Muscle layer of duodenum (tissue), 2 donors: ENCODE measurements around the gene GAS7.
"Not testable (repeated sequence)": the region's sequence is repeated elsewhere in the genome, so short reads cannot be mapped to it uniquely, and the experiment has no call there.

ENCODE experiments used
- H3K27ac ChIP-seq: one replicate; pipeline ENCODE4 v1.7.0; 2013; ENCODE audit warnings: mild to moderate bottlenecking, low read length
- H3K27me3 ChIP-seq: one replicate; pipeline ENCODE4 v1.7.0; 2013; ENCODE audit warnings: low read depth, mild to moderate bottlenecking, control low read depth, low read length
- H3K36me3 ChIP-seq, 2 donors: one replicate each; pipeline ENCODE4 v1.7.0; 2013; ENCODE audit warnings: low read length in 2 of 2, control low read depth in 1 of 2, mild to moderate bottlenecking in 1 of 2; ENCODE audit not compliant: insufficient read depth in 2 of 2, control insufficient read depth in 1 of 2
- H3K4me1 ChIP-seq, 2 donors: one replicate each; pipeline ENCODE4 v1.7.0; 2013; ENCODE audit warnings: low read length in 2 of 2, mild to moderate bottlenecking in 2 of 2, control low read depth in 1 of 2, moderate library complexity in 1 of 2; ENCODE audit not compliant: insufficient read depth in 2 of 2, control insufficient read depth in 1 of 2
- H3K4me3 ChIP-seq, 2 donors: one replicate each; pipeline ENCODE4 v1.7.0; 2013; ENCODE audit warnings: low read length in 2 of 2, low read depth in 1 of 2, mild to moderate bottlenecking in 1 of 2
- H3K9me3 ChIP-seq, 2 donors: one replicate each; pipeline ENCODE4 v1.7.0; 2013; ENCODE audit warnings: low read length in 2 of 2, control low read depth in 1 of 2, mild to moderate bottlenecking in 1 of 2; ENCODE audit not compliant: control insufficient read depth in 1 of 2
- donor health status: healthy.

Gene GAS7

DNA sequence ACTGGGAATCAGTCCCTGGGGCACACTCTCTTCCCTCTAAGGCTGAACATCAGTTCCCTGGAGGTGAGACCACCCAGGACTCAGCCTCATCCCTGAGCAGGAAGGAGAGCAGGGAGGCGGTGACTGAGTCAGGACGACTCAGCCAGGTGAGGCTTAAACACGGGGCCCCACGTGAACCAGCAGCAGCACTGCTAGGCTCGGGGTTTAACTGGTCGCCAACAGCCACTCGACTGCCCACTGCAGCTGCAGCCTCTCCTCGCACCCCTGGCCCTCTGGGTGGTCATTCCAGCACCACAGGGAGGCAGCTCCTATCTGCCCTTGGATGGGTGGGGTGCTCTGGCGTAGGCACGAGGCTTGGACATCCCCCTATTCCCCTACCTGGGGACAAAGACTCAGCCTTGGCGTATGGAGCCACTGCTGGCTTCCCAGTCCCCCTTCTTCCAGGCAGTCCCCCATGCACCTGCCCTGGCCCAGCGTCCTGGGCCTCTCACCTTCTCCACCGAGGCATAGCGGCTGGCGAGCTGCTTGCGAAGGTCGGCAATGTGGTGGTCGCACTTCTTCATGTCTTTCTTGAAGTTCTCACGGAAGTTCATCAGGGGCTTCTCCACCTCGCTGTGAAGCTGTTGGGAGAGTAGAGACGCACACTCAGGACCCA, 272.1 kb downstream of the GAS7 start:
- Histone ChIP-seq H3K27ac (no peak overlapping the region), H3K36me3 (peaks cover 0 to 14% of the 10 kb centered on the region in 2 donors), H3K9me3 (no peaks in the 10 kb centered on the region), H3K27me3 (no peaks in the 10 kb centered on the region), H3K4me1 (peaks cover 0 to 3% of the 10 kb centered on the region in 2 donors), H3K4me3 (no peak overlapping the region)

- Histone ChIP-seq H3K27me3 (no peaks in the 10 kb centered on the region), H3K4me3 (no peak overlapping the region), H3K36me3 (peaks cover 0 to 16% of the 10 kb centered on the region in 2 donors), H3K4me1 (no peaks in the 10 kb centered on the region), H3K27ac (no peak overlapping the region), H3K9me3 (no peaks in the 10 kb centered on the region)
Observed at GRCh38 chr17:9925457-9925856, 272.9 kb downstream of the GAS7 start.

- H3K4me1 ChIP-seq: no peaks in the 10 kb centered on the region
- no peak overlapping the region for H3K27ac ChIP-seq
- H3K4me3 ChIP-seq: no peak overlapping the region
- H3K27me3 ChIP-seq: no peaks in the 10 kb centered on the region
- H3K36me3 ChIP-seq: peaks cover 0 to 18% of the 10 kb centered on the region in 2 donors
- no peaks in the 10 kb centered on the region for H3K9me3 ChIP-seq
Observed at GRCh38 chr17:9924735-9925191, 273.6 kb downstream of the GAS7 start.

GRCh38 chr17:9922012-9922848, 276.2 kb downstream of the GAS7 start:
- H3K9me3 ChIP-seq: no peaks in the 10 kb centered on the region
- H3K27ac ChIP-seq: no peak overlapping the region
- peaks cover 15 to 36% of the 10 kb centered on the region in 2 donors for H3K36me3 ChIP-seq
- H3K4me1 ChIP-seq: no peaks in the 10 kb centered on the region
- H3K4me3 ChIP-seq: no peak overlapping the region
- H3K27me3 ChIP-seq: no peaks in the 10 kb centered on the region

DNA sequence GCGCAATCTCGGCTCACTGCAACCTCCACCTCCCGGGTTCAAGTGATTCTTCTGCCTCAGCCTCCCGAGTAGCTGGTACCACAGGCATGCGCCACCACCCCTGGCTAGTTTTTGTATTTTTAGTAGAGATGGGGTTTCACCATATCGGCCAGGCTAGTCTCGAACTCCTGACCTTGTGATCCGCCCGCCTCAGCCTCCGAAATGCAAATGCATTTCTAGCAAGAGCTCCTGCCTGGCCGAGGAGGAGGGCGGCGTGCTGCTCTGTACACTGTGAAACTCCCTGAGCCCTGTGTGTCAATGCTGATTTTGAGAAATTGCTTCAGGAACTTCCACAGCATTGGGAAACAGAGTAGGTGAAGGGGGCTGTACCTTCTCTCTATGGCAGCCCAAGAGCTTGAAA, 277.2 kb downstream of the GAS7 start:
- H3K27me3 ChIP-seq, H3K27ac ChIP-seq, H3K4me1 ChIP-seq, H3K4me3 ChIP-seq, H3K9me3 ChIP-seq: not testable (repeated sequence)
- H3K36me3 ChIP-seq: peaks cover 20 to 40% of the 10 kb centered on the region in 2 donors

GRCh38 chr17:9918804-9919352, 279.5 kb downstream of the GAS7 start:
- H3K4me3 ChIP-seq: no peak overlapping the region
- no peak overlapping the region for H3K27ac ChIP-seq
- H3K9me3 ChIP-seq: no peaks in the 10 kb centered on the region
- H3K4me1 ChIP-seq: no peaks in the 10 kb centered on the region
- peaks cover 26 to 53% of the 10 kb centered on the region in 2 donors for H3K36me3 ChIP-seq
- no peaks in the 10 kb centered on the region for H3K27me3 ChIP-seq

- H3K27ac ChIP-seq: no peak overlapping the region
- no peak overlapping the region for H3K4me3 ChIP-seq
- H3K4me1 ChIP-seq: no peaks in the 10 kb centered on the region
- peaks cover 26 to 53% of the 10 kb centered on the region in 2 donors for H3K36me3 ChIP-seq
- H3K27me3 ChIP-seq: no peaks in the 10 kb centered on the region
- H3K9me3 ChIP-seq: no peaks in the 10 kb centered on the region
Observed at GRCh38 chr17:9918352-9918751, 280.1 kb downstream of the GAS7 start.

GRCh38 chr17:9917801-9918200, 280.6 kb downstream of the GAS7 start:
- H3K36me3 ChIP-seq: peaks cover 26 to 53% of the 10 kb centered on the region in 2 donors
- H3K9me3 ChIP-seq: no peaks in the 10 kb centered on the region
- H3K27me3 ChIP-seq: no peaks in the 10 kb centered on the region
- no peaks in the 10 kb centered on the region for H3K4me1 ChIP-seq
- no peak overlapping the region for H3K27ac ChIP-seq
- no peak overlapping the region for H3K4me3 ChIP-seq

DNA sequence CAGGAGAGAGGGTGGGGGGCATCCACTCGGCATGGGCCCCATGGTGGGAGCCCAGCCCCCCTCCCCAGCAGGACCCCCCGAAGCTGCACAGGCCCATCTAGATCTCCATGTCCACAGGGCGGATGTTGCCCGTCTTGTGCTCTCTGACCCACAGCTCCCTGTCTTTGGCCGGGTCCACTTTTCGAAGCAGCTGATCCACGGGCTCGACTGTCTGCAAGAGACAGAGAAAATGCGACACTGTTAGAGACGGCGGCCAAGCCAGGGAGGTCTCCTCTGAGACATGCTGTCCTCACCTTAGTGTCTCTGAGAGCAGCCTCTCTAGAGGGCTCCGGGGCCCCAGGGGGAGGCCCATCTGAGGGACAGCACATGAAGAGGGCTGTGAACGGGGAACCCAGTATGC, 281.3 kb downstream of the GAS7 start:
- H3K27ac ChIP-seq: no peak overlapping the region
- peaks cover 26 to 51% of the 10 kb centered on the region in 2 donors for H3K36me3 ChIP-seq
- no peak overlapping the region for H3K4me3 ChIP-seq
- no peaks in the 10 kb centered on the region for H3K27me3 ChIP-seq
- H3K9me3 ChIP-seq: no peaks in the 10 kb centered on the region
- H3K4me1 ChIP-seq: no peaks in the 10 kb centered on the region

DNA sequence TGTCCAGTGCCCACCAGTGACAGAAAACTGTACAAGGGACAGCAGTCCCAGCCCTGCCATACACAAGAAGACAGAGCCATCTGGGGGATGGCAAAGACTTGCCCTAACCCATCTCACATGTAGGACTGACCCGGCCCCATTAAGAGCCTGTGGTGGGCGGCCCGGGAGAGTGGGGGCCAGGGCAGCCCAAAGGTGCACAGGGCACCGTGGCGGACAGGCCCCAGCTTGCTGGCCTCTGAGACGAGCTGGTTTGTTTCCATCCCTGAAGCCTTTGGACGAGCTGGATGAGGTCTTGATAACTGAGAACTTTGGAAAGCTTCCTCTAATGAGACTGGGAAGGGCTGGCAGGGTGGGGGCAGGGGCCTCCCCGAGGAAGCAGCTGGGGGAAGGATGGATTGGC, 282.3 kb downstream of the GAS7 start:
- Histone ChIP-seq H3K4me1 (no peaks in the 10 kb centered on the region), H3K36me3 (peaks cover 26 to 49% of the 10 kb centered on the region in 2 donors), H3K4me3 (no peak overlapping the region), H3K27ac (no peak overlapping the region), H3K27me3 (no peaks in the 10 kb centered on the region), H3K9me3 (no peaks in the 10 kb centered on the region)

GRCh38 chr17:9913476-9913875, 284.9 kb downstream of the GAS7 start:
- no peak overlapping the region for H3K4me3 ChIP-seq
- H3K4me1 ChIP-seq: peaks cover 0 to 4% of the 10 kb centered on the region in 2 donors
- H3K27me3 ChIP-seq: no peaks in the 10 kb centered on the region
- H3K27ac ChIP-seq: no peak overlapping the region
- no peaks in the 10 kb centered on the region for H3K9me3 ChIP-seq
- peaks cover 24 to 39% of the 10 kb centered on the region in 2 donors for H3K36me3 ChIP-seq
